HepG2 (cell line): Measurements from ENCODE around the gene THEMIS.

Experiments
- TF ChIP-seq, protein P1 (sequence below): sonication (generic); formaldehyde crosslinking; IDR thresholded peaks from 2 replicates; pipeline ENCODE4 v1.5.1; 2020; ENCODE audit warnings: mild to moderate bottlenecking, missing genetic modification reagents
- TF ChIP-seq, protein P2 (sequence below): sonication (generic); formaldehyde crosslinking; IDR thresholded peaks from 2 replicates; pipeline ENCODE4 v1.5.0; 2020; ENCODE audit warnings: mild to moderate bottlenecking, missing genetic modification reagents, moderate library complexity
- TF ChIP-seq, protein P3 (sequence below): sonication (generic); formaldehyde crosslinking; IDR thresholded peaks from 2 replicates; pipeline ENCODE4 v1.8.1; 2023; ENCODE audit warnings: mild to moderate bottlenecking, moderate library complexity, missing genetic modification reagents

DNA sequence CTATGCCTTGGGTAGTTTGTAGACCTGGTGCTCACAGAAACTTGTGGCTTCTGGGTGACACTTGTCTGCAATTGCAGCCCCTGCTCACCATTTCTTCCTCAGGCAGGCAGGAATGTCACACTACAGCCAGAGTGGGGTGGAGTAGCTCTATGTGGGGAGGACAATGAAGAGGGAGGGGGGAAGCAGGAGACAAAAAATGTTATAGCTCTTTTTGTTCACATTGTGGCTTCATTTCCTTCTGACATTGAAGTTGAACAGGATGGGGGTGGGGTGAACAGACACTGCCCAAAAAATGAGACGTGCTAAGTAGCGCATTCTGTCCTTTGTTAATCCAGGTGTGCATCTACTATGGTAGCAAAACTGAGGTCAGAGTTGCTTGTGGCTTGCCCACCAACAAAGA, at the start of gene THEMIS:
- TF ChIP-seq, protein P1, sequence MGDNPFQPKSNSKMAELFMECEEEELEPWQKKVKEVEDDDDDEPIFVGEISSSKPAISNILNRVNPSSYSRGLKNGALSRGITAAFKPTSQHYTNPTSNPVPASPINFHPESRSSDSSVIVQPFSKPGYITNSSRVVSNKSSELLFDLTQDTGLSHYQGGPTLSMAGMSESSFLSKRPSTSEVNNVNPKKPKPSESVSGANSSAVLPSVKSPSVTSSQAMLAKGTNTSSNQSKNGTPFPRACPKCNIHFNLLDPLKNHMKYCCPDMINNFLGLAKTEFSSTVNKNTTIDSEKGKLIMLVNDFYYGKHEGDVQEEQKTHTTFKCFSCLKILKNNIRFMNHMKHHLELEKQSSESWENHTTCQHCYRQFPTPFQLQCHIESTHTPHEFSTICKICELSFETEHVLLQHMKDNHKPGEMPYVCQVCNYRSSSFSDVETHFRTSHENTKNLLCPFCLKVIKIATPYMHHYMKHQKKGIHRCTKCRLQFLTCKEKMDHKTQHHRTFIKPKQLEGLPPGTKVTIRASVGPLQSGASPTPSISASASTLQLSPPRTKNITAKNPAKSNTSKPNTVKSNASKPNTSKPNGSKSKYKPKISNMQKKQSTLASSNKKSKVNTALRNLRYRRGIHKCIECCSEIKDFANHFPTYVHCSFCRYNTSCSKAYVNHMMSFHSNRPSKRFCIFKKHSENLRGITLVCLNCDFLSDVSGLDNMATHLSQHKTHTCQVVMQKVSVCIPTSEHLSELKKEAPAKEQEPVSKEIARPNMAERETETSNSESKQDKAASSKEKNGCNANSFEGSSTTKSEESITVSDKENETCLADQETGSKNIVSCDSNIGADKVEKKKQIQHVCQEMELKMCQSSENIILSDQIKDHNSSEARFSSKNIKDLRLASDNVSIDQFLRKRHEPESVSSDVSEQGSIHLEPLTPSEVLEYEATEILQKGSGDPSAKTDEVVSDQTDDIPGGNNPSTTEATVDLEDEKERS, result no peak
- TF ChIP-seq, protein P2, sequence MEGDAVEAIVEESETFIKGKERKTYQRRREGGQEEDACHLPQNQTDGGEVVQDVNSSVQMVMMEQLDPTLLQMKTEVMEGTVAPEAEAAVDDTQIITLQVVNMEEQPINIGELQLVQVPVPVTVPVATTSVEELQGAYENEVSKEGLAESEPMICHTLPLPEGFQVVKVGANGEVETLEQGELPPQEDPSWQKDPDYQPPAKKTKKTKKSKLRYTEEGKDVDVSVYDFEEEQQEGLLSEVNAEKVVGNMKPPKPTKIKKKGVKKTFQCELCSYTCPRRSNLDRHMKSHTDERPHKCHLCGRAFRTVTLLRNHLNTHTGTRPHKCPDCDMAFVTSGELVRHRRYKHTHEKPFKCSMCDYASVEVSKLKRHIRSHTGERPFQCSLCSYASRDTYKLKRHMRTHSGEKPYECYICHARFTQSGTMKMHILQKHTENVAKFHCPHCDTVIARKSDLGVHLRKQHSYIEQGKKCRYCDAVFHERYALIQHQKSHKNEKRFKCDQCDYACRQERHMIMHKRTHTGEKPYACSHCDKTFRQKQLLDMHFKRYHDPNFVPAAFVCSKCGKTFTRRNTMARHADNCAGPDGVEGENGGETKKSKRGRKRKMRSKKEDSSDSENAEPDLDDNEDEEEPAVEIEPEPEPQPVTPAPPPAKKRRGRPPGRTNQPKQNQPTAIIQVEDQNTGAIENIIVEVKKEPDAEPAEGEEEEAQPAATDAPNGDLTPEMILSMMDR (CRISPR knock-in tag), result no peak
- TF ChIP-seq, protein P3, sequence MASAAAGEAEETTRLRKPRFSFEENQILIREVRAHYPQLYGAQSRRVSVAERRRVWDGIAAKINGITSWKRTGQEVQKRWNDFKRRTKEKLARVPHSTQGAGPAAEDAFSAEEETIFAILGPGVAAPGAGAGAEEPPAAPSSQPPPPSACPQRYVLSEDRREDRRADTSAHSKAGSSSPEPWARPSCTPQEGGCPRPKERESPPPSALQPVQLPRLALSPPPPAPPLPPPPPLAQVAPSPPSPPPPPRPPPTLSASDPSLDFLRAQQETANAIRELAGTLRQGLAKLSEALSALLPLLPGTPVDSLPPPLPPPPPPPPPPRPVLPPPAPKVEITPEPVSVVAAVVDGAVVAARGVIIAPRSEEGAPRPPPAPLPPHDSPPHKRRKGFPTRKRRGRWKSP, result no peak
